Keratinocyte (primary cell): ENCODE measurements around the gene RAET1G. TPM values are rescaled to one million over a fixed set of nuclear protein-coding genes. Genes with fewer than 3 reads are reported as not detected.

ENCODE experiments used
- DNase-seq: peaks from one replicate; pipeline ENCODE4 v3.0.0-alpha.2; 2011; ENCODE audit warnings: low read depth, missing footprints, low spot score
- FAIRE-seq: peaks from 2 replicates; lab custom pipeline; 2011; peaks lifted over from hg19 to GRCh38; lab: Jason Lieb, UNC
- H2AFZ ChIP-seq: 2 replicates; pipeline ENCODE4 v1.6.0; 2012; ENCODE audit warnings: low read length, control low read depth, inconsistent platforms; ENCODE audit not compliant: control insufficient read depth
- H3K27ac ChIP-seq: 2 replicates; pipeline ENCODE4 v1.5.1; 2011; ENCODE audit warnings: low read length; ENCODE audit not compliant: control insufficient read depth, insufficient read depth
- H3K27me3 ChIP-seq: 3 replicates; pipeline ENCODE4 v1.6.0; 2011; ENCODE audit warnings: low read length; ENCODE audit not compliant: control insufficient read depth, insufficient read depth; ENCODE audit errors: extremely low read depth
- H3K36me3 ChIP-seq, 2 experiments: 2 replicates in 1 of 2; 3 replicates in 1 of 2; pipeline ENCODE4 v1.5.1; 2011; ENCODE audit warnings: low read length in 2 of 2, mild to moderate bottlenecking in 1 of 2; ENCODE audit not compliant: control insufficient read depth in 2 of 2, insufficient read depth in 2 of 2; ENCODE audit errors: extremely low read depth in 1 of 2
- H3K4me1 ChIP-seq: 3 replicates; pipeline ENCODE4 v1.5.1; 2011; ENCODE audit warnings: low read length; ENCODE audit not compliant: control insufficient read depth, insufficient read depth; ENCODE audit errors: extremely low read depth
- H3K4me2 ChIP-seq: 3 replicates; pipeline ENCODE4 v1.6.0; 2011; ENCODE audit warnings: low read depth, low read length; ENCODE audit not compliant: control insufficient read depth, insufficient read depth; ENCODE audit errors: extremely low read depth
- H3K4me3 ChIP-seq, 3 experiments: fragments of 200-600 bp in 1 of 3; sonication (generic) in 1 of 3; 2 replicates in 2 of 3; 3 replicates in 1 of 3; pipeline ENCODE4 v1.5.1; 2011 to 2016; ENCODE audit warnings: low read length in 3 of 3, mild to moderate bottlenecking in 3 of 3, control low read depth in 2 of 3, inconsistent platforms in 1 of 3, low read depth in 1 of 3, mixed read lengths in 1 of 3, mixed run types in 1 of 3, moderate library complexity in 1 of 3; ENCODE audit not compliant: control insufficient read depth in 2 of 3, insufficient read depth in 2 of 3; ENCODE audit errors: extremely low read depth in 1 of 3
- H3K79me2 ChIP-seq: 2 replicates; pipeline ENCODE4 v1.6.0; 2012; ENCODE audit warnings: low read length; ENCODE audit not compliant: control insufficient read depth, insufficient read depth
- H3K9ac ChIP-seq: 3 replicates; pipeline ENCODE4 v1.6.0; 2011; ENCODE audit warnings: low read length; ENCODE audit not compliant: control insufficient read depth, insufficient read depth; ENCODE audit errors: extremely low read depth
- H3K9me1 ChIP-seq: 3 replicates; pipeline ENCODE4 v1.6.0; 2011; ENCODE audit warnings: low read length; ENCODE audit not compliant: control insufficient read depth, insufficient read depth; ENCODE audit errors: extremely low read depth
- H3K9me3 ChIP-seq: 2 replicates; pipeline ENCODE4 v1.5.1; 2012; ENCODE audit warnings: low read depth, low read length; ENCODE audit not compliant: control insufficient read depth
- H4K20me1 ChIP-seq: 3 replicates; pipeline ENCODE4 v1.6.0; 2011; ENCODE audit warnings: low read length; ENCODE audit not compliant: control insufficient read depth, insufficient read depth; ENCODE audit errors: extremely low read depth
- CTCF ChIP-seq, 3 experiments: IDR thresholded peaks in 1 of 3; conservative IDR thresholded peaks in 1 of 3; optimal IDR thresholded peaks in 1 of 3; 2 replicates in 2 of 3; 3 replicates in 1 of 3; pipeline versions ENCODE3 to v1.5.1; 2011; ENCODE audit warnings: low read length in 3 of 3, mild to moderate bottlenecking in 3 of 3, moderate library complexity in 2 of 3, control low read depth in 1 of 3, inconsistent platforms in 1 of 3; ENCODE audit not compliant: insufficient read depth in 2 of 3; ENCODE audit errors: extremely low read depth in 1 of 3
- EZH2 ChIP-seq: IDR thresholded peaks from one replicate; pipeline ENCODE4 v1.6.1; 2012; ENCODE audit warnings: inconsistent platforms, mild to moderate bottlenecking, low read length, moderate library complexity
- dilution Hi-C: fragments of 300-500 bp; cut with MboI; formaldehyde crosslinking; loops from one replicate; pipeline ENCODE4 v1.7.0; 2020; ENCODE audit warnings: low sequenced_read_pairs; ENCODE audit not compliant: extremely low pct_ligation_motif_present
- polyA plus RNA-seq, 5 experiments: library from polyadenylated mRNA; depleted of rRNA in 3 of 5; stranded (reverse) in 3 of 5; stranded (forward) in 1 of 5; unstranded in 1 of 5; fragments of >200 nt; gene quantifications; 1 replicate in 1 of 5; 2 replicates in 3 of 5; 3 replicates in 1 of 5; pipeline versions ENCODE4 v1.2.1 to v1.2.3, GENCODE V29; 2011 to 2012; ENCODE audit warnings: missing spikeins in 2 of 5, low read depth in 1 of 5, low replicate concordance in 1 of 5

RAET1G gene
- polyA plus RNA-seq, 1 donor (not counting 4 experiments of a cell fraction or from before 2014, with no cell fraction given) = 16.4 TPM

DNA sequence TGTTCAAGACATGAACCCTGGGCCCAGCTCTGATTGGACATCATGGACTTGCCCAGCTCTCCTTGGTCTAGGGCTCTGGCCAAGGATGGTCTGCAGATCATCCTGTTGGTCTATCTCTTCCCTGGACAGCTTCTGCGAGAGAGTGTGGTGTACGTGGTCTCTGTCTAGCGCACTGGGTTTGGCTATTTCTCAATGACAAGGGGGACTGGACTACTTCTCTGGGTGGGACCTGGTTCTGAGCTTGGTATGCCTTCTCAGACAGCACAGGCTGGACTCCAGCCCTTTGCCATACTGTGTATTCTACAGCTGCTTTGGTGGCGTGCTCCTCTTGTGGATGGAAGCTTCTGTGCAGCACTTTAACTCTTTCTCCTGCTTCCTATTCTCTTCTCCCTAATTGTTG, 16.5 kb downstream of the RAET1G start:
- H3K4me1 ChIP-seq = no peaks in the 10 kb centered on the region
- H3K27ac ChIP-seq = no peak overlapping the region
- dilution Hi-C loops = no loop called here
- no peaks in the 10 kb centered on the region for H3K9me1 ChIP-seq
- DNase-seq (no peak), FAIRE-seq (no peak)
- H3K4me3 ChIP-seq = no peak overlapping the region
- TF ChIP-seq EZH2 (no peak), CTCF (optimal IDR thresholded peaks at IDR 0.05 in 1 of 3, IDR thresholded peaks at IDR 0.05 in 1 of 3, conservative IDR thresholded peaks at IDR 0.05 in 1 of 3; ENCODE audit: extremely low read depth in 1 of 3, insufficient read depth in 2 of 3, low read length in 3 of 3) (no peak)
- no peak overlapping the region for H3K9ac ChIP-seq
- H3K79me2 ChIP-seq = no peaks in the 10 kb centered on the region
- no peaks in the 10 kb centered on the region for H3K27me3 ChIP-seq
- no peak overlapping the region for H3K4me2 ChIP-seq
- H3K36me3 ChIP-seq = no peaks in the 10 kb centered on the region
- H2AFZ ChIP-seq = no peak overlapping the region
- H4K20me1 ChIP-seq = no peaks in the 10 kb centered on the region
- H3K9me3 ChIP-seq = peaks cover 1% of the 10 kb centered on the region

DNA sequence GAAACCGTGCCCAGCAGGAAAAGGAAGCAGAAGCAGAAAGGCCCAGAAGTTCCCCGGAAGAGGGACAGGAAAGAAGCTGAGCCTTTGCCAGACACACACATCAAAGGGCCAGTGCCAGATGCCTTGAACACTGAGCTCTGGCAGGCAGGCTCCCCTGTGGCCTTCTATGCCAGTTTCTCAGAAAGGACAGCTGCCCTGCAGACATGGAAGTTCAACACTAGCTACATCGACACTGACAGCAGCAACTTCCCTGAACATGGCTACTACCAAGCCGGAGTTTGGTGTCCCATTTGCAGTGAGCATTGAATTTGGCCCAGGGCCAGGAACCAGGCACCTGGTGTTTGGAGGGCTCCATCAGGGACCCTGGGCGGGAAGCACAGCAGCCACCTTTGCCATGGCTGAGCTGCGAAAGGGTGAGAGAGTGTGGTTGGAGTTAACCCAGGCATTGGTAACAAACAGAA, 17.0 kb downstream of the RAET1G start:
- dilution Hi-C loops = no loop called here
- Histone ChIP-seq H3K9ac (no peak overlapping the region), H3K4me3 (no peak overlapping the region), H3K4me2 (no peak overlapping the region), H4K20me1 (no peaks in the 10 kb centered on the region), H3K79me2 (no peaks in the 10 kb centered on the region), H3K9me1 (no peaks in the 10 kb centered on the region), H3K27ac (no peak overlapping the region), H2AFZ (no peak overlapping the region), H3K9me3 (peaks cover 1% of the 10 kb centered on the region), H3K36me3 (no peaks in the 10 kb centered on the region), H3K4me1 (peaks cover 3% of the 10 kb centered on the region), H3K27me3 (no peaks in the 10 kb centered on the region)
- DNase-seq = no peak
- TF ChIP-seq CTCF (optimal IDR thresholded peaks at IDR 0.05 in 1 of 3, IDR thresholded peaks at IDR 0.05 in 1 of 3, conservative IDR thresholded peaks at IDR 0.05 in 1 of 3; ENCODE audit: extremely low read depth in 1 of 3, insufficient read depth in 2 of 3, low read length in 3 of 3) = no peak
- TF ChIP-seq EZH2 = no peak
- no peak for FAIRE-seq
